Measurements from ENCODE around the gene MMP24OS. TPM values are rescaled to one million over a fixed set of nuclear protein-coding genes. Genes with fewer than 3 reads are reported as not detected.
A peak's percentile ranks its signal among the peaks of the same experiment; 100 is the strongest.

Gene MMP24OS
- total RNA-seq, 1 experiment from 2014 or later = 95.4 TPM

- no peak overlapping the region for H3K4me3 Mint-ChIP-seq (ENCODE audit: low read depth, unreplicated experiment)
- H3K27me3 Mint-ChIP-seq (ENCODE audit: unreplicated experiment) = peaks cover 14% of the 10 kb centered on the region
- H3K9me3 Mint-ChIP-seq (ENCODE audit: low read depth, unreplicated experiment) = no peaks in the 10 kb centered on the region
- no TSS peak for BruUV-seq (replicated peaks)
- TF ChIP-seq, protein P1, sequence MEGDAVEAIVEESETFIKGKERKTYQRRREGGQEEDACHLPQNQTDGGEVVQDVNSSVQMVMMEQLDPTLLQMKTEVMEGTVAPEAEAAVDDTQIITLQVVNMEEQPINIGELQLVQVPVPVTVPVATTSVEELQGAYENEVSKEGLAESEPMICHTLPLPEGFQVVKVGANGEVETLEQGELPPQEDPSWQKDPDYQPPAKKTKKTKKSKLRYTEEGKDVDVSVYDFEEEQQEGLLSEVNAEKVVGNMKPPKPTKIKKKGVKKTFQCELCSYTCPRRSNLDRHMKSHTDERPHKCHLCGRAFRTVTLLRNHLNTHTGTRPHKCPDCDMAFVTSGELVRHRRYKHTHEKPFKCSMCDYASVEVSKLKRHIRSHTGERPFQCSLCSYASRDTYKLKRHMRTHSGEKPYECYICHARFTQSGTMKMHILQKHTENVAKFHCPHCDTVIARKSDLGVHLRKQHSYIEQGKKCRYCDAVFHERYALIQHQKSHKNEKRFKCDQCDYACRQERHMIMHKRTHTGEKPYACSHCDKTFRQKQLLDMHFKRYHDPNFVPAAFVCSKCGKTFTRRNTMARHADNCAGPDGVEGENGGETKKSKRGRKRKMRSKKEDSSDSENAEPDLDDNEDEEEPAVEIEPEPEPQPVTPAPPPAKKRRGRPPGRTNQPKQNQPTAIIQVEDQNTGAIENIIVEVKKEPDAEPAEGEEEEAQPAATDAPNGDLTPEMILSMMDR (IDR thresholded peaks at IDR 0.05; ENCODE audit: unreplicated experiment) = no peak
- CTCF ChIA-PET = no interaction called here
- H3K36me3 Mint-ChIP-seq (ENCODE audit: insufficient read depth, unreplicated experiment) = no peaks in the 10 kb centered on the region
- H3K4me1 Mint-ChIP-seq (ENCODE audit: low read depth, unreplicated experiment) = no peaks in the 10 kb centered on the region
- intact Hi-C loops (cut with micrococcal nuclease; ENCODE audit: unreplicated experiment) = no loop called here
- DNase-seq = no peak
- H3K27ac Mint-ChIP-seq (ENCODE audit: unreplicated experiment) = no peak overlapping the region
These were observed 42.0 kb downstream of the MMP24OS start for GRCh38 chr20:35235881-35236280.

GRCh38 chr20:35232575-35232974 is 45.3 kb downstream of the MMP24OS start:
- Mint-ChIP-seq H3K4me1 (ENCODE audit: low read depth, unreplicated experiment) (no peaks in the 10 kb centered on the region), H3K36me3 (ENCODE audit: insufficient read depth, unreplicated experiment) (no peaks in the 10 kb centered on the region), H3K9me3 (ENCODE audit: low read depth, unreplicated experiment) (no peaks in the 10 kb centered on the region), H3K27ac (ENCODE audit: unreplicated experiment) (no peak overlapping the region), H3K27me3 (ENCODE audit: unreplicated experiment) (peaks cover 23% of the 10 kb centered on the region), H3K4me3 (ENCODE audit: low read depth, unreplicated experiment) (no peak overlapping the region)
- TF ChIP-seq, protein P1 (IDR thresholded peaks at IDR 0.05; ENCODE audit: unreplicated experiment) = no peak
- no TSS peak for BruUV-seq (replicated peaks)
- intact Hi-C loops (cut with micrococcal nuclease; ENCODE audit: unreplicated experiment) = no loop called here
- no peak for DNase-seq
- CTCF ChIA-PET = interaction anchor here (1.8 kb wide), 1 partner anchor 88 kb away, joined by 3 read pairs; no protein-coding TSS in a partner anchor

DNA sequence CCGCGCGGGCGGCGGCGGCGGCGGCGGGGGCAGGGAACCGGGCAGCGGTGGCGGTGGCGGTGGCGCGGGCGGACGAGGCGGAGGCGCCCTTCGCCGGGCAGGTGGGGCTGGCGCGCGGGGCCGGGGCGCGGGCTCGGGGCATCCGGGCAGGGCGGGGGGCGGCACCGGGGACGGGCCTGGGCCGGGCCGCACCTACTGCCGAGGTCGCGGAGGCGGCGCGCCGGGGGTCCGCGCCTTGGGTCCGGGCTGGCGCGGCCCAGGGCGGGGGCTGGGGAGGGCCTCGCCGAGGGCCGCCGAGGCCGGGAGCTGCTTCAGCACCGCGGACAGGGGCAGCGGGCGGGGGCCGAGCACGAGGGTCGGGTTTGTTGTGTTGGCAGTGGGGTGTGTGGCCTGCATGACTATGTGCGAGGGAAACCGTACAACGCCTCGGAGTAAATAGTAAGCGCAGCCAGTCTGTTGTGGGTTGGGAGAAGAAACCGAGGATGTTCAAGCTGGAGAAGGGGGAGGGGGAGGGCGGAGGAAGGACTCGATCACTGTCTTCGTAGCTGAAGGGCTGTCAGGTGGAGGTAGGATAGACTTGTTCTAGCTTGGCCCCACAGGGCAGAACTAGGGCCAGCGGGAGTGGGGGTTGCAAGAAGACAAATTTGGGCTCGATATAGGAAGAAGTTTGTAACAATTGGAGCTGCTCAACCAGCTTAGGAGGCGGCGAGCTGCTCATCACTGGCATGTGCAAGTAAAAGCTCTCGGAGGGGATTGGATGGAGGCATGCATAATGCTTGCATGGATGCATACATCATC is 50.8 kb downstream of the MMP24OS start:
- peak; percentile 74 for DNase-seq
- BruUV-seq (replicated peaks) = no TSS peak
- CTCF ChIA-PET = interaction anchor here (0.5 to 1.8 kb wide), 3 partner anchors 80 to 101 kb away, joined by 3 to 4 read pairs (median 3); partner anchors contain the start of gene EDEM2
- no peaks in the 10 kb centered on the region for H3K4me1 Mint-ChIP-seq (ENCODE audit: low read depth, unreplicated experiment)
- H3K27ac Mint-ChIP-seq (ENCODE audit: unreplicated experiment) = no peak overlapping the region
- intact Hi-C loops (cut with micrococcal nuclease; ENCODE audit: unreplicated experiment) = no loop called here
- TF ChIP-seq, protein P1 (IDR thresholded peaks at IDR 0.05; ENCODE audit: unreplicated experiment) = no peak
- peak overlapping the region; percentile 41 for H3K4me3 Mint-ChIP-seq (ENCODE audit: low read depth, unreplicated experiment)
- H3K27me3 Mint-ChIP-seq (ENCODE audit: unreplicated experiment) = peaks cover 66% of the 10 kb centered on the region
- H3K36me3 Mint-ChIP-seq (ENCODE audit: insufficient read depth, unreplicated experiment) = peaks cover 4% of the 10 kb centered on the region
- no peaks in the 10 kb centered on the region for H3K9me3 Mint-ChIP-seq (ENCODE audit: low read depth, unreplicated experiment)

Other genes starting within 250 kb of the MMP24OS start
- 79.0 and 85.3 TPM in 2 replicates for gene TRPC4AP, start 185.3 kb downstream of the MMP24OS start, total RNA-seq (2022)
- 44.4 and 49.4 TPM in 2 replicates for gene EDEM2, start 130.8 kb downstream of the MMP24OS start, total RNA-seq (2022)
- 9.7 and 10.3 TPM in 2 replicates for gene PROCR, start 106.0 kb downstream of the MMP24OS start, total RNA-seq (2022)
- 5.8 and 8.2 TPM in 2 replicates for gene MMP24, start 51.4 kb downstream of the MMP24OS start, total RNA-seq (2022)
- gene EIF6, start 6.7 kb upstream of the MMP24OS start, total RNA-seq (2022) = 271 and 317 TPM in 2 replicates
- 0.12 TPM in 1 of 2 replicates, not detected in the other for gene FAM83C, start 14.3 kb upstream of the MMP24OS start, total RNA-seq (2022)
- 70.4 and 75.9 TPM in 2 replicates for gene UQCC1, start 133.9 kb upstream of the MMP24OS start, total RNA-seq (2022)
- not detected in 2 replicates for gene GDF5, start 160.1 kb upstream of the MMP24OS start, total RNA-seq (2022)
- 49.0 and 61.0 TPM in 2 replicates for gene CEP250, start 177.5 kb upstream of the MMP24OS start, total RNA-seq (2022)

Data from Calu3 (cell line).